IMR-90 (cell line): ENCODE results near the gene DIABLO.

Source experiments
- CTCF ChIP-seq: conservative IDR thresholded peaks from 2 replicates; pipeline ENCODE4 v1.5.1; 2012; ENCODE audit warnings: mild to moderate bottlenecking, low read depth, low read length, improper control_type of control experiment
- ELK1 ChIP-seq: fragments of 150-350 bp; IDR thresholded peaks from 2 replicates; pipeline ENCODE4 v1.6.1; 2016; ENCODE audit warnings: low read depth, mild to moderate bottlenecking, low read length, moderate library complexity, borderline replicate concordance
- NFE2L2 ChIP-seq: fragments of 150-350 bp; IDR thresholded peaks from 2 replicates; pipeline ENCODE4 v1.6.1; 2016; ENCODE audit warnings: low read depth, mild to moderate bottlenecking, low read length
- POLR2A ChIP-seq: IDR thresholded peaks from 2 replicates; pipeline ENCODE4 v1.6.1; 2012; ENCODE audit warnings: mild to moderate bottlenecking, low read depth, low read length
- RFX5 ChIP-seq: IDR thresholded peaks from 2 replicates; pipeline ENCODE4 v1.8.0; 2012; ENCODE audit warnings: low read depth, mild to moderate bottlenecking, low read length, moderate library complexity
- USF2 ChIP-seq: fragments of 150-350 bp; IDR thresholded peaks from 2 replicates; pipeline ENCODE4 v1.6.1; 2017; ENCODE audit warnings: mild to moderate bottlenecking, antibody characterized with exemption, low read length, low read depth

- no peak for TF ChIP-seq USF2
- no peak for TF ChIP-seq CTCF
- TF ChIP-seq POLR2A: no peak
- no peak for TF ChIP-seq ELK1
- no peak for TF ChIP-seq RFX5
- TF ChIP-seq NFE2L2: no peak
These were observed 13.0 kb upstream of the DIABLO start for GRCh38 chr12:122238861-122239260.
